ENCODE measurements around the gene MGAT5B.

The MGAT5B gene

GRCh38 chr17:76894842-76895241 is 26.6 kb downstream of the MGAT5B start:
- no peak for DNase-seq (ENCODE audit: extremely low read depth, low read depth)
- no peak for TF ChIP-seq CTCF (IDR thresholded peaks at IDR 0.05; ENCODE audit: low read depth, low read length)

GRCh38 chr17:76897023-76897422 is 28.8 kb downstream of the MGAT5B start:
- no peak for TF ChIP-seq CTCF (IDR thresholded peaks at IDR 0.05; ENCODE audit: low read depth, low read length)
- no peak for DNase-seq (ENCODE audit: extremely low read depth, low read depth)

GRCh38 chr17:76899414-76899813 is 31.2 kb downstream of the MGAT5B start:
- DNase-seq (ENCODE audit: extremely low read depth, low read depth) = no peak
- no peak for TF ChIP-seq CTCF (IDR thresholded peaks at IDR 0.05; ENCODE audit: low read depth, low read length)

DNA sequence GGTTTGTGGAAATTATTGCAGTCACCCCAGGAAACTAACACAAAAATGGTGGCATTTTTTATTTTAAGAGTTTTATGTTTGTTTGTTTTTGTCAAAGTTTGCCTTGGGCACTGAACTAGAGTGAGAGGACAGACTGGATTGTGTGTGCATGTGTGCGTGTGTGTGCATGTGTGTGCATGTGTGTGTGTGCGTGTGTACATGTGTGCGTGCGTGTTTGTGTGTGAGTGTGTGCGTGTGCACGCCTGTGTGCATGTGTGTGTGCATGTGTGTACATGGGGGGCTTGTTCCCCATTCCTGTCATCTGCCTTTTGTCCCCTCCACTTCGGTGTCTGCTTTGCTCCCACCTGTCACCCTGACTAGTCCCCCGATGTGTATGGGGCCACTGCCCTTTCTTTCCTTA is 32.5 kb downstream of the MGAT5B start:
- TF ChIP-seq CTCF (IDR thresholded peaks at IDR 0.05; ENCODE audit: low read depth, low read length) = no peak
- no peak for DNase-seq (ENCODE audit: extremely low read depth, low read depth)

- no peak for TF ChIP-seq CTCF (IDR thresholded peaks at IDR 0.05; ENCODE audit: low read depth, low read length)
- DNase-seq (ENCODE audit: extremely low read depth, low read depth) = no peak
Observed at GRCh38 chr17:76901542-76902197, 33.5 kb downstream of the MGAT5B start.

DNA sequence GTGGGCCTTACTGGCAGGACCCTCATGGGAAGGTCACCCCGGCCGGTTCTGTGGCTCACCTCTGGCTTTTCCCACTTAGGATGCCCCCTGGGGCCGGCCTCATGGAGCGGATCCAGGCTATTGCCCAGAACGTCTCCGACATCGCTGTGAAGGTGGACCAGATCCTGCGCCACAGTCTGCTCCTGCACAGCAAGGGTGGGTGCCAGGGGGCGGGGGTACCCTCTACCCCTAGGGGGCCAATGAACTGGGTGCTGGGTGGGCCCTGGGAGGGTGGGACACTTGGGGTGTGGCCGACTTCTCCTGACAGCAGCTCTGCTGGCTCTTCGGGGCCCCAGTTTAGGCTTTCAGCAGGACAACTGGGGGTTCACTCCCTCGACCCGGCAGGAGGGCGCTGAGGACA is 34.3 kb downstream of the MGAT5B start:
- no peak for DNase-seq (ENCODE audit: extremely low read depth, low read depth)
- no peak for TF ChIP-seq CTCF (IDR thresholded peaks at IDR 0.05; ENCODE audit: low read depth, low read length)

DNA sequence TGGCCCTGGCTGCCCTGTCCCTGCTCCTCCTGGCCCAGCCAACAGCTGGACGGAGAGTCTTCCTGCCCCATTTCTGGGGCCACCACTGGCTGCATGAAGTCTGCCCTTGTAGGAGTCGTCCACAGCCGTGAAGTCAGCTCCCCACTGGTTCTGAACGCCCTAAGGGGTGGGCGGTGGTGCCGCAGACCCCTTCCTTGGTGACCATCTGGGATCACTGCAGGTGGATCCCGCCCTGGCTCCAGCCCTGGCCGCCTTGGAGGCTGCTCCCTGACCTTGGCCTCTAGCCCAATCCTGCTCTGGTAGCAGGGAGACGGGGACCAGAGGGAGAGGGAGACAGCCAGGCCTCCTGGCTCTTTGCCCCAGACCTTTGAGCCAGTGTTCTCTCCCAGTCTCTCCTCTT is 35.4 kb downstream of the MGAT5B start:
- DNase-seq (ENCODE audit: extremely low read depth, low read depth) = no peak
- no peak for TF ChIP-seq CTCF (IDR thresholded peaks at IDR 0.05; ENCODE audit: low read depth, low read length)

Measured in AG09319 (cell line).